Measurements from ENCODE around the gene PPFIBP1.
"Not testable (repeated sequence)": the region's sequence is repeated elsewhere in the genome, so short reads cannot be mapped to it uniquely, and the experiment has no call there.

The PPFIBP1 gene

GRCh38 chr12:27598866-27599265, 74.9 kb downstream of the PPFIBP1 start:
- not testable (repeated sequence) for DNase-seq

- DNase-seq: not testable (repeated sequence)
Measured at GRCh38 chr12:27601056-27601828, 77.2 kb downstream of the PPFIBP1 start.

- DNase-seq: no peak
Measured at GRCh38 chr12:27602516-27602915, 78.5 kb downstream of the PPFIBP1 start.

- no peak for DNase-seq
Measured at GRCh38 chr12:27604431-27604830, 80.4 kb downstream of the PPFIBP1 start.

GRCh38 chr12:27606986-27607385, 83.0 kb downstream of the PPFIBP1 start:
- DNase-seq: no peak

- DNase-seq: no peak
Measured at GRCh38 chr12:27607591-27607990, 83.6 kb downstream of the PPFIBP1 start.

- DNase-seq: no peak
Measured at GRCh38 chr12:27608890-27609289, 84.9 kb downstream of the PPFIBP1 start.

- DNase-seq: no peak
Measured at GRCh38 chr12:27610374-27610773, 86.4 kb downstream of the PPFIBP1 start.

GRCh38 chr12:27614386-27614785, 90.4 kb downstream of the PPFIBP1 start:
- DNase-seq: no peak

GRCh38 chr12:27614866-27615265, 90.9 kb downstream of the PPFIBP1 start:
- DNase-seq: no peak

GRCh38 chr12:27615331-27615891, 91.4 kb downstream of the PPFIBP1 start:
- DNase-seq: no peak

- DNase-seq: no peak
Measured at GRCh38 chr12:27616356-27617142, 92.5 kb downstream of the PPFIBP1 start.

- DNase-seq: no peak
Measured at GRCh38 chr12:27618836-27619235, 94.8 kb downstream of the PPFIBP1 start.

- no peak for DNase-seq
Measured at GRCh38 chr12:27619308-27619707, 95.3 kb downstream of the PPFIBP1 start.

- DNase-seq: no peak
Measured at GRCh38 chr12:27620121-27620520, 96.1 kb downstream of the PPFIBP1 start.

- DNase-seq: no peak
Measured at GRCh38 chr12:27622436-27623195, 98.6 kb downstream of the PPFIBP1 start.

GRCh38 chr12:27623645-27624044, 99.6 kb downstream of the PPFIBP1 start:
- no peak for DNase-seq

- no peak for DNase-seq
Measured at GRCh38 chr12:27624586-27624985, 100.6 kb downstream of the PPFIBP1 start.

- DNase-seq: no peak
Measured at GRCh38 chr12:27627123-27627852, 103.3 kb downstream of the PPFIBP1 start.

GRCh38 chr12:27627853-27628469, 104.0 kb downstream of the PPFIBP1 start:
- not testable (repeated sequence) for DNase-seq

GRCh38 chr12:27630219-27630618, 106.2 kb downstream of the PPFIBP1 start:
- not testable (repeated sequence) for DNase-seq

GRCh38 chr12:27631365-27631764, 107.4 kb downstream of the PPFIBP1 start:
- no peak for DNase-seq
